H9 (cell line): Measurements from ENCODE around the gene SEMA3D. TPM values are rescaled to one million over a fixed set of nuclear protein-coding genes. Genes with fewer than 3 reads are reported as not detected.

ENCODE experiments used
- DNase-seq: peaks from one replicate; pipeline ENCODE4 v3.0.0-alpha.2; 2017
- H2AFZ ChIP-seq: one replicate; pipeline ENCODE4 v1.6.1; 2013; ENCODE audit warnings: mild to moderate bottlenecking, low read length, control low read depth, moderate library complexity
- H2AK5ac ChIP-seq: 2 replicates; pipeline ENCODE4 v1.6.1; 2013; ENCODE audit warnings: low read length, control low read depth, mixed read lengths; ENCODE audit not compliant: insufficient read length
- H2BK120ac ChIP-seq: one replicate; pipeline ENCODE4 v1.6.1; 2013; ENCODE audit warnings: low read depth, mild to moderate bottlenecking, low read length, control low read depth, inconsistent platforms; ENCODE audit not compliant: poor library complexity, severe bottlenecking
- H2BK12ac ChIP-seq: 2 replicates; pipeline ENCODE4 v1.6.1; 2013; ENCODE audit warnings: low read length, control low read depth, mixed read lengths, low read depth; ENCODE audit not compliant: insufficient read length
- H2BK15ac ChIP-seq: 2 replicates; pipeline ENCODE4 v1.6.1; 2013; ENCODE audit warnings: low read depth, low read length, control low read depth
- H2BK20ac ChIP-seq: one replicate; pipeline ENCODE4 v1.6.1; 2013; ENCODE audit warnings: low read depth, mild to moderate bottlenecking, low read length, control low read depth, inconsistent platforms; ENCODE audit not compliant: poor library complexity, severe bottlenecking
- H2BK5ac ChIP-seq: 2 replicates; pipeline ENCODE4 v1.6.1; 2013; ENCODE audit warnings: low read length, control low read depth, mixed read lengths; ENCODE audit not compliant: insufficient read length
- H3K14ac ChIP-seq: 2 replicates; pipeline ENCODE4 v1.6.1; 2013; ENCODE audit warnings: low read length, control low read depth; ENCODE audit not compliant: insufficient read depth
- H3K18ac ChIP-seq: 2 replicates; pipeline ENCODE4 v1.6.1; 2013; ENCODE audit warnings: low read depth, mild to moderate bottlenecking, mixed read lengths, low read length, control low read depth; ENCODE audit not compliant: insufficient read length
- H3K23ac ChIP-seq: 2 replicates; pipeline ENCODE4 v1.6.1; 2013; ENCODE audit warnings: low read length, control low read depth, mixed read lengths, low read depth; ENCODE audit not compliant: insufficient read length
- H3K23me2 ChIP-seq: 2 replicates; pipeline ENCODE4 v1.6.1; 2013; ENCODE audit warnings: low read depth, mild to moderate bottlenecking, mixed read lengths, low read length, control low read depth; ENCODE audit not compliant: insufficient read length, poor library complexity, severe bottlenecking
- H3K27ac ChIP-seq: 2 replicates; pipeline ENCODE4 v1.5.1; 2013; ENCODE audit warnings: low read length, control low read depth, mixed read lengths, low read depth; ENCODE audit not compliant: insufficient read length
- H3K27me3 ChIP-seq: 2 replicates; pipeline ENCODE4 v1.6.1; 2013; ENCODE audit warnings: low read length, control low read depth, inconsistent platforms; ENCODE audit not compliant: insufficient read depth
- H3K4ac ChIP-seq: 2 replicates; pipeline ENCODE4 v1.6.1; 2013; ENCODE audit warnings: low read depth, mild to moderate bottlenecking, control low read depth, inconsistent platforms, low read length, moderate library complexity
- H3K4me1 ChIP-seq: 2 replicates; pipeline ENCODE4 v1.6.1; 2013; ENCODE audit warnings: low read length, control low read depth, inconsistent platforms; ENCODE audit not compliant: insufficient read depth
- H3K4me2 ChIP-seq: 2 replicates; pipeline ENCODE4 v1.6.1; 2013; ENCODE audit warnings: low read length, control low read depth, mixed read lengths; ENCODE audit not compliant: insufficient read length, insufficient read depth
- H3K56ac ChIP-seq: 2 replicates; pipeline ENCODE4 v1.6.1; 2013; ENCODE audit warnings: low read depth, mild to moderate bottlenecking, mixed read lengths, low read length, control low read depth; ENCODE audit not compliant: insufficient read length
- H3K79me1 ChIP-seq: 2 replicates; pipeline ENCODE4 v1.6.1; 2013; ENCODE audit warnings: low read depth, mild to moderate bottlenecking, moderate library complexity, low read length, control low read depth, inconsistent platforms; ENCODE audit not compliant: insufficient read depth, poor library complexity, severe bottlenecking
- H3K79me2 ChIP-seq: 2 replicates; pipeline ENCODE4 v1.6.1; 2013; ENCODE audit warnings: low read length, control low read depth, inconsistent platforms; ENCODE audit not compliant: insufficient read depth
- H3K9ac ChIP-seq: 2 replicates; pipeline ENCODE4 v1.6.1; 2013; ENCODE audit warnings: low read length, control low read depth, mixed read lengths; ENCODE audit not compliant: insufficient read length; ENCODE audit errors: extremely low read depth
- H3K9me3 ChIP-seq: one replicate; pipeline ENCODE4 v1.6.1; 2013; ENCODE audit warnings: low read depth, low read length, inconsistent platforms; ENCODE audit not compliant: control insufficient read depth
- H3T11ph ChIP-seq: one replicate; pipeline ENCODE4 v1.6.1; 2013; ENCODE audit warnings: mild to moderate bottlenecking, low read length, control low read depth, inconsistent platforms
- H4K20me1 ChIP-seq: one replicate; pipeline ENCODE4 v1.6.1; 2013; ENCODE audit not compliant: control insufficient read depth, insufficient read length, insufficient read depth
- H4K5ac ChIP-seq: 2 replicates; pipeline ENCODE4 v1.6.1; 2013; ENCODE audit warnings: low read depth, mild to moderate bottlenecking, mixed read lengths, low read length, control low read depth; ENCODE audit not compliant: insufficient read length
- H4K8ac ChIP-seq: replicated peaks from 2 replicates; pipeline ENCODE4 v1.6.1; 2013; ENCODE audit warnings: low read length, control low read depth, mixed read lengths, low read depth; ENCODE audit not compliant: insufficient read length
- H4K91ac ChIP-seq: 2 replicates; pipeline ENCODE4 v1.6.1; 2013; ENCODE audit warnings: low read depth, mild to moderate bottlenecking, moderate library complexity, mixed read lengths, low read length, control low read depth; ENCODE audit not compliant: insufficient read length
- H3K27ac Mint-ChIP-seq, 3 experiments: 2 replicates in 2 of 3; 3 replicates in 1 of 3; pipeline ENCODE4 v1.8.0; 2020 to 2021; ENCODE audit warnings: mixed read lengths in 3 of 3, mild to moderate bottlenecking in 1 of 3, moderate library complexity in 1 of 3
- H3K27me3 Mint-ChIP-seq: 2 replicates; pipeline ENCODE4 v1.8.0; 2021; ENCODE audit warnings: low read depth, mild to moderate bottlenecking, moderate library complexity, mixed read lengths
- H3K36me3 Mint-ChIP-seq, 3 experiments: 2 replicates in 2 of 3; 3 replicates in 1 of 3; pipeline ENCODE4 v1.8.0; 2020 to 2021; ENCODE audit warnings: low read depth in 3 of 3, mixed read lengths in 3 of 3; ENCODE audit not compliant: insufficient read depth in 1 of 3
- H3K4me1 Mint-ChIP-seq, 2 experiments: 2 replicates each; pipeline ENCODE4 v1.8.0; 2020; ENCODE audit warnings: mixed read lengths in 2 of 2
- H3K4me3 Mint-ChIP-seq, 2 experiments: 2 replicates in 1 of 2; 3 replicates in 1 of 2; pipeline ENCODE4 v1.8.0; 2020 to 2021; ENCODE audit warnings: mild to moderate bottlenecking in 2 of 2, mixed read lengths in 2 of 2, moderate library complexity in 1 of 2
- H3K9me3 Mint-ChIP-seq, 2 experiments: 2 replicates in 1 of 2; 3 replicates in 1 of 2; pipeline ENCODE4 v1.8.0; 2020; ENCODE audit warnings: mild to moderate bottlenecking in 2 of 2, mixed read lengths in 2 of 2, moderate library complexity in 1 of 2
- CTCF ChIP-seq: fragments of 200-600 bp; sonication (generic); conservative IDR thresholded peaks from 3 replicates; pipeline ENCODE4 v1.8.0; 2021; ENCODE audit warnings: antibody characterized with exemption, mild to moderate bottlenecking
- WGBS: extraction: QIAGEN DNeasy Blood & Tissue Kit; methylation state at CpG from one replicate; pipeline ENCODE4 v1.1.7; 2013; ENCODE audit warnings: missing lambda C conversion rate, low lambda C conversion rate, mixed read lengths; ENCODE audit not compliant: insufficient read length; ENCODE audit errors: extremely low coverage; 5-methylcytosine and 5-hydroxymethylcytosine counted together
- total RNA-seq: library from RNA; stranded (reverse); gene quantifications from 2 replicates; pipeline ENCODE4 v1.2.1, GENCODE V29; 2021

SEMA3D gene
- total RNA-seq, 1 experiment from 2014 or later: 5.4 TPM

- Mint-ChIP-seq H3K4me3 (no peak overlapping the region), H3K9me3 (no peaks in the 10 kb centered on the region), H3K27me3 (no peaks in the 10 kb centered on the region), H3K36me3 (no peaks in the 10 kb centered on the region), H3K27ac (no peak overlapping the region), H3K4me1 (no peaks in the 10 kb centered on the region)
- Histone ChIP-seq H3K4ac (no peak overlapping the region), H2BK20ac (no peak overlapping the region), H3K79me2 (no peaks in the 10 kb centered on the region), H2BK120ac (no peak overlapping the region), H4K91ac (no peak overlapping the region), H4K20me1 (no peaks in the 10 kb centered on the region), H3K27me3 (no peaks in the 10 kb centered on the region), H2AFZ (no peak overlapping the region), H3K9me3 (no peaks in the 10 kb centered on the region), H3K23ac (no peak overlapping the region), H2BK15ac (no peak overlapping the region), H3K79me1 (no peaks in the 10 kb centered on the region), H3K9ac (no peak overlapping the region), H4K8ac (no peak overlapping the region), H3K27ac (no peak overlapping the region), H2BK12ac (no peak overlapping the region), H3K4me2 (no peak overlapping the region), H2BK5ac (no peak overlapping the region), H2AK5ac (no peak overlapping the region), H3K23me2 (no peaks in the 10 kb centered on the region), H3K18ac (no peak overlapping the region), H3T11ph (no peak overlapping the region), H3K14ac (no peak overlapping the region), H4K5ac (no peak overlapping the region), H3K56ac (no peak overlapping the region), H3K4me1 (no peaks in the 10 kb centered on the region)
- no CpG with 5 or more reads among the region's 2 CpGs for WGBS
- no peak for TF ChIP-seq CTCF
- no peak for DNase-seq
Measured at GRCh38 chr7:85095806-85096205, 91.0 kb downstream of the SEMA3D start.
